PFSK-1 (cell line): ENCODE measurements around the gene MYBPH.

Experiments
- FOXP2 ChIP-seq: optimal IDR thresholded peaks from 2 replicates; pipeline ENCODE3; 2011; ENCODE audit warnings: borderline replicate concordance, control low read depth, inconsistent platforms; ENCODE audit not compliant: insufficient read depth; ENCODE audit errors: extremely low read length, extremely low read depth
- POLR2AphosphoS5 ChIP-seq: IDR thresholded peaks from 2 replicates; pipeline ENCODE4 v1.6.1; 2012; ENCODE audit warnings: low read depth, mild to moderate bottlenecking, control low read depth, low read length, moderate library complexity
- SIN3A ChIP-seq: IDR thresholded peaks from 2 replicates; pipeline ENCODE4 v1.6.1; 2012; ENCODE audit warnings: mild to moderate bottlenecking, low read length, moderate library complexity, borderline replicate concordance; ENCODE audit not compliant: insufficient read depth
- TAF1 ChIP-seq: IDR thresholded peaks from 2 replicates; pipeline ENCODE4 v1.6.1; 2012; ENCODE audit warnings: low read length, control low read depth, borderline replicate concordance; ENCODE audit not compliant: insufficient read depth
- TF ChIP-seq, protein P1 (sequence below), 2 experiments: IDR thresholded peaks; 2 replicates each; pipeline versions ENCODE4 v1.6.1 to v1.8.0; 2011 to 2012; ENCODE audit warnings: low read depth in 2 of 2, low read length in 2 of 2, control low read depth in 1 of 2, inconsistent platforms in 1 of 2, mild to moderate bottlenecking in 1 of 2, moderate library complexity in 1 of 2; ENCODE audit not compliant: insufficient read depth in 1 of 2

The MYBPH gene

DNA sequence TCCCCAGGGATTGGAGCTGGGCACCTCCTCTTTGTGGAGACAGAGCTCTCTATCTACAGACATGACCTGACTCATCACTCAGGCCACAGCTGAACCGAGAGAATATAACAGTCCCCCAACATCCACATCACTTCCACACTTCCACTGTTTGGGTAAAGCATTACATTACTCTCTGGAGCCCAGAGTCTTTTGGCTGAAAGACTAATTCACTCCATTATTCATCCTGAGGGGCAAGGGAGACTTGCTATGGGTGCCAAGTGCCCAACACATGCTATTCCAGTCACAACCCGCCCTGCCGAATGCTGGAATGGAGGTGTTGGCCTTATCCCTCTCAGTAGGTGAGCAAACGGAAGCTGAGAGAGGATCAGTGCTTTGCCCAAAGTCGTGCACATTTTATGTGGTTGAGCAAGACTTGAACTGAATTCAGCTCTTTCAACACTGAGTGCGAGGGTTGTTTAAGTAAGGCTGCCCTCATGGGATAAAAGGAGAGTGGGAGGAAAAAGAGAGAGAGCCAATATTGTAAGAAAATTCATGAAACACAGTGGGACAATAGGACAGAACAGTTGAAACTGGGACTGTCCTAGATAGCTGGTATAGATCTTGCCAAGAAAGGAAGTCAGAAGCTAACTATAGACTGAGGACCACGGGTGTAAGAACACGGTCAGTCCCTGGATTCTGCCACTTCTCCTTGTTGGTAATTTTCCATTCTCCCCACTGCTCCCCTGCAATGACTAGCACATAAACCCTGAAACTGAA is 24.4 kb upstream of the MYBPH start:
- TF ChIP-seq FOXP2 (no peak), SIN3A (no peak), POLR2AphosphoS5 (no peak), TAF1 (no peak)
- TF ChIP-seq, protein P1, sequence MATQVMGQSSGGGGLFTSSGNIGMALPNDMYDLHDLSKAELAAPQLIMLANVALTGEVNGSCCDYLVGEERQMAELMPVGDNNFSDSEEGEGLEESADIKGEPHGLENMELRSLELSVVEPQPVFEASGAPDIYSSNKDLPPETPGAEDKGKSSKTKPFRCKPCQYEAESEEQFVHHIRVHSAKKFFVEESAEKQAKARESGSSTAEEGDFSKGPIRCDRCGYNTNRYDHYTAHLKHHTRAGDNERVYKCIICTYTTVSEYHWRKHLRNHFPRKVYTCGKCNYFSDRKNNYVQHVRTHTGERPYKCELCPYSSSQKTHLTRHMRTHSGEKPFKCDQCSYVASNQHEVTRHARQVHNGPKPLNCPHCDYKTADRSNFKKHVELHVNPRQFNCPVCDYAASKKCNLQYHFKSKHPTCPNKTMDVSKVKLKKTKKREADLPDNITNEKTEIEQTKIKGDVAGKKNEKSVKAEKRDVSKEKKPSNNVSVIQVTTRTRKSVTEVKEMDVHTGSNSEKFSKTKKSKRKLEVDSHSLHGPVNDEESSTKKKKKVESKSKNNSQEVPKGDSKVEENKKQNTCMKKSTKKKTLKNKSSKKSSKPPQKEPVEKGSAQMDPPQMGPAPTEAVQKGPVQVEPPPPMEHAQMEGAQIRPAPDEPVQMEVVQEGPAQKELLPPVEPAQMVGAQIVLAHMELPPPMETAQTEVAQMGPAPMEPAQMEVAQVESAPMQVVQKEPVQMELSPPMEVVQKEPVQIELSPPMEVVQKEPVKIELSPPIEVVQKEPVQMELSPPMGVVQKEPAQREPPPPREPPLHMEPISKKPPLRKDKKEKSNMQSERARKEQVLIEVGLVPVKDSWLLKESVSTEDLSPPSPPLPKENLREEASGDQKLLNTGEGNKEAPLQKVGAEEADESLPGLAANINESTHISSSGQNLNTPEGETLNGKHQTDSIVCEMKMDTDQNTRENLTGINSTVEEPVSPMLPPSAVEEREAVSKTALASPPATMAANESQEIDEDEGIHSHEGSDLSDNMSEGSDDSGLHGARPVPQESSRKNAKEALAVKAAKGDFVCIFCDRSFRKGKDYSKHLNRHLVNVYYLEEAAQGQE (IDR thresholded peaks at IDR 0.05; ENCODE audit: insufficient read depth in 1 of 2, low read depth in 2 of 2, low read length in 2 of 2) = no peak

DNA sequence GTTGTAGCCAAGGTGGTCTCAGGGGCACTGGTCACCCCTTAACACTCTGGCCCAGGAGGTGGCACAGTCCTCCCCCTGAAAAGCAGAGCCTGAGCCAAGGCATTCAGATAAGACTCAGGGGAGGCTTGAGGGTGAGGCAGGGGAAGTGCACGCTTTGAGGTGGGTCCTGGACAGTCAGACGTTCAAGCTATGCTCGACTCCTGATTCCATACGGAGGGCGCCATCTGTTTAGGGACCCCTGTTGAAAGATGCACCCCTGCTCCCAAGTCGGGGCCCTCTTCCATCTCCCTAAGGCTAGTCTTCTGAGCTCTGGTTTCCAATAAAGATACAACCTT is 23.8 kb upstream of the MYBPH start:
- TF ChIP-seq POLR2AphosphoS5 (no peak), FOXP2 (no peak), SIN3A (no peak), TAF1 (no peak)
- TF ChIP-seq, protein P1 (IDR thresholded peaks at IDR 0.05; ENCODE audit: insufficient read depth in 1 of 2, low read depth in 2 of 2, low read length in 2 of 2) = no peak

DNA sequence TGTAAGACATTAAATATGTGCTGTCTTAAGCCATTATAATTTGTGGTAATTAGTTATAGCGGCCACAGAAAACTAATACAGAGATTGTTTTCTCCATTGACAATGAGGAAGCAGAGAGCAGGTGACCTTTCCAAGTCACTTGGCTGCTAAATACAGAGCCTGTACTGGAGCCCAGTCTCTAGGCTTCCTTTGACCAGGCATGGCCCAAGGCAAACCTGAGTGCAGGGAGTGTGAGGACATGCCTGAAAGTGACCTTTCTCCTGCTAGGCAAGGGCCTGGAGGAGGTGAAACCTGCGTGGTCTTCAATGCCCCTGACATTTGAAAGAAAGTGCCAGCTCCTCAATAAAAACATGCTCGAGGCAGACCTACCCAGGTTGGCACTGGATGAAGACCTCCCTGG is 23.4 kb upstream of the MYBPH start:
- TF ChIP-seq, protein P1 (IDR thresholded peaks at IDR 0.05; ENCODE audit: insufficient read depth in 1 of 2, low read depth in 2 of 2, low read length in 2 of 2) = no peak
- no peak for TF ChIP-seq SIN3A
- no peak for TF ChIP-seq FOXP2

DNA sequence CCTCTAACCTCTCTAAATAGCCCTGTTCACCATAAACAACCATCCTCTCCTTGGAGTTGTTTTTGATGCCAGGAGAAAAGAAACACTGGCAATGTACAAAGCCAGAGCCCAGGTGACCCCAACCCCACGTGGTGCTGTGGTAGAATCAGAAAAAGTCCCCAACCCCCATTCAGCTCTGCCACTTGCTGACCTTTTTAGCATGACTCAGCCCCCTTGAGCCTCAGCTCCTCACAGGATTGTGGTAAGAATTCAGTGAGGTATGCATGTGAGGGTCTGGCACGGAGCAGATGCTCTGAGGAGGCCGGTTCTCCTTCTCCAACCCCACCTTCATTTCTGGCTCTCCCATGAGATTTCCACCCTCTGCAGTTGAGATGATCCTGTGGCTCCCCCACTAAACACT is 22.0 kb upstream of the MYBPH start:
- TF ChIP-seq, protein P1 (IDR thresholded peaks at IDR 0.05; ENCODE audit: insufficient read depth in 1 of 2, low read depth in 2 of 2, low read length in 2 of 2) = no peak
- no peak for TF ChIP-seq POLR2AphosphoS5
- no peak for TF ChIP-seq FOXP2
- TF ChIP-seq TAF1 = no peak
- TF ChIP-seq SIN3A = no peak

DNA sequence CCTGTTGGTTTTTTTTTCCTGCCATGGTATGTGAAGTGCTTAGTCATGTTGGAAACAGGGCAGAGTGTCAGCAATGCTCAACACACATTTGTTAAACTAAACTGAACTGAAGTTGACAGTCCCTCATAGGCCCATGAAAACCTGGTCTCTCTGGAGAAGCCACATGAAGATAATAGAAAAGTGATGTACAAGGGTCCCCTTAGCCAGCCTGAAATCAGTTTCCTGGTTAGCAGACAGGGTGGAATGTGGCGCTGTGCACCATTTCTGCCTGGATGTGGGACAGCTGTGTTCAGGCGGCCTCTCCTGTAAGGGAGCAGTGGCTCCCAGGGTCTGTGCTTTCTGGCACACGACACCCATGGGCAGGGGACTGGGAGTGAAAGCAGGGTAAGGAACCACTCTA is 20.7 kb upstream of the MYBPH start:
- no peak for TF ChIP-seq FOXP2
- TF ChIP-seq TAF1 = no peak
- TF ChIP-seq, protein P1 (IDR thresholded peaks at IDR 0.05; ENCODE audit: insufficient read depth in 1 of 2, low read depth in 2 of 2, low read length in 2 of 2) = no peak
- no peak for TF ChIP-seq SIN3A
- no peak for TF ChIP-seq POLR2AphosphoS5
